ENCODE data around the gene ZNRD2.

ZNRD2 gene

DNA sequence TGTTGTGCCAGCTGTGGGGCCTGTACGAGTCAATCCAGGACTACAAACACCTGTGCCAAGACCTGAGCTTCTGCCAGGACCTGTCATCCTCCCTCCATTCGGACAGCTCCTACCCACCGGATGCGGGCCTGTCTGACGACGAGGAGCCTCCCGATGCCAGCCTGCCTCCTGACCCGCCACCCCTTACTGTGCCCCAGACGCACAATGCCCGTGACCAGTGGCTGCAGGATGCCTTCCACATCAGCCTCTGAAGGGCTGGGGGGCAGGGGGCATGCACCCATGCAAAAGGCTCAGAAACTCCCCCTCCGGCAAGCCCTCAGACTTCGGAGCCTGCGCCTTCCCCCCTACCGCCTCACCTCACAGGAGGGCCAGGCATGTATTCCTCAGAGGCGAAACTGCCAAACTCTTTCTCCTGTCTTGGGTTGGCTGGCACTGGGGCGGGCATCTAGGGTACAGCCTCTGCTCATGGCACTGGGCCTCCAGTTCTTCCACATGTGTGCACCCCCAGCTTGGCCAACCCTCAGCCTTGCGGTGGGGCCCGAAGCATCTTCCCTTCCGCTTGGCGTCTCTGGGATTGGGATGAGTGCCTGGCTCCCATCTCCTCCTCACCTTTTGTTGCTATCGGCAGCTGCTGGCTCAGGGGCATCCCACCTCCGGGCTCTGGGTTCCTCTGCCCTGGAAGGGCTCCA lies 3.3 kb downstream of the ZNRD2 start:
- DNase-seq (ENCODE audit: low read depth): no peak

DNA sequence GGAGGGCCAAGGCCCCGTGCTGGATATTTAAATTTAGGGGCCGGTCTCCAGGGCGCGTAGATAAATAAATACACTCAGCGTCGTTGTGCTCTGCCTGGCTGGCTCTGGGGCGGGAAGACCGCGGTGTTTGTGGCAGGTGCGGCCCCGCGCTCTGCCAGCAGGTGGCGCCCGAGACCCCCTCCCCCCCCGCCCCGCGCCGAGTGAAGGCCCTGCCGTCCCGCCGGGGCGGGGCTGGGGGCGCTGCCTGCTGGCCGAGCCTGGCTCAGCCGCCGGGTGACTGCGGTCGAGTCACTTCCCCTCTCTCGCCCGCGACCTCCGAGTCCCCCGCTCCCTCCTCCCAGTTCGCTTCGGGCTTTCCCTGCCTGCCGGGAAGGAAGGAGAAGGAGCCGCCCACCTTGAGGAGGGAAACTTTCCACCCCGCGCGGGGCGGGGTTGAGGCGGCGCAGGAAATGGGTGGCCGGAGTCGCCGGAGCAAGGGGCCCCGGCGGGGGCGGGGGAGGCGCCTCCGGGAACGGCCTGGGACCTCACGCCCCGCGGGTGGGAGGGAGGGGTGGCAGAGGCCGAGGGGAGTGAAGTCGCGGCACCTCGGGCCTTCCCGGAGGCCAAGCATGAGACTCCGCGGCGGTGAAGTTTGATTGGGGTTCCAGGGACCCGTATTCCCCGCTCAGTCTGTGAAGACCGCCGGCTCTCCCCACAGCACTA lies 4.0 kb downstream of the ZNRD2 start:
- DNase-seq (ENCODE audit: low read depth): peak; percentile 91

DNA sequence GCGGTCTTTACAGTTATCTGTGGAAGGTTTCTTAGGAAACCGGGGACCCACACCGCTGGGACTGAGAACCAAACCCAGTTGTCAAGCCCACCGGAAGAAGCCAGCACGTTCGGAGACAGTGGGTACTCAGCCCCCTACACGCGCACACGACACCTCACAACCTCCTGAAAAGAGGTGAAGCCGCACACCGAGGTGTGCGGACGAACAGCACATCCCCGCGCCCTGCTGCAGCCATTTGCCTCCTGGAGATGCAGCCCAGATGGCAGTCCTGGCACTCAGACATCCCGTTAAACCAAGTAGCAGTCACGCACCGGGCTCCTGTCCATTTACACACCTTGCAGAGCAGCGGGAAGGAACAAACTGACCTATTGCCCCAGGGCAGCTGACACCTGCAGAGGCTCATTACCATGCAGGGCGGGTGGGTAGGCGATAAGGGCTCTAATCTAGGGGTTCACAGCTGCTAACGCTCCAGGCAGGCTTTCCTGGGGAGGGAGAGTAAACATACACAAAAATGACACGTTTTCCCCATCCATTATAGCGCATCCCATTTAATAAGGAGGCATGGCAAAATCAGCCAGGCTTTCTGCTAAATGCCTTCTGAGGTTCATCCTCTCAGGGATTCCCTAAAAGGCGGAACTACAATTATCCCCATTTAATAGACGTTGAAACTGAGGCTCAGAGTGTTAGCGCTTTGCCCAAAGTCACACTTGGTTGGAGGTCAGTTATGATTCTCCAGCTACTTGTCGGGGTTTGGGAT lies 4.7 kb downstream of the ZNRD2 start:
- DNase-seq (ENCODE audit: low read depth): no peak

DNA sequence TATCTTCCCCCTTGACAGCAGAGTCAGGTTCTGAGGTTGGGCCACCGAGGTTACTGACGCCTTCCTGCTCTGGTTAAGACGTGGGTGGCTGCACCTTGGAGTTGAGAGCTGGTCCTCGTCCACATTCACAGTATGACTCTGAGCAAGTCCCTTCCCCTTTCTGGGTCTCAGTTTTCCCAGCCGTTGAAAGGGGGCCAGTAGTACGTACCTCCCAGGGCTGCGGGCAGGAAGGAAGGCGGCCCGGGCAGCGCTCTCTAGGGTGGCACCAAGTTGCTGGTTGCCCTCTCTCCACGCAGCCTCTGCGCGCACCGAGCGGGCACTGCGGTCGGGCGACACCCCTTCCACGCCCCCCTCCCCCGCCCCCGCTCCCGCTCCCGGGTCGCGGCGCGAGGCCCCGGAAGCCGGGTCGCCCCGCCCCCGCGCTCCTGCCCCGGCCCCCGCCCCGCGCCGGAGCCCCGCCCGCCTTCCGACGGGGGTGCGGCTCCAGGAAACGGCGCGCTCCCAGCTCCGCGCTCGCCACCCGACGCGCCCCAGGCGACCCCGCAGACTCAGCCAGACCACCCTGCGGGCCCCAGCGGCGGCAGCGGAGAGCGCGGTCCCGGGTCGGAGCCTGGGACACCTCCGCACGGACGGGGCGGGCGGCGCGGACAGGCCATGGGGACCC lies 5.4 kb downstream of the ZNRD2 start, which contains the start of gene EHBP1L1:
Gene EHBP1L1, plus strand, starts transcription at position 486 of the 664 bp plus-strand sequence. CDS start 250 bp downstream, outside the sequence.
- DNase-seq (ENCODE audit: low read depth): peak; percentile 77

DNA sequence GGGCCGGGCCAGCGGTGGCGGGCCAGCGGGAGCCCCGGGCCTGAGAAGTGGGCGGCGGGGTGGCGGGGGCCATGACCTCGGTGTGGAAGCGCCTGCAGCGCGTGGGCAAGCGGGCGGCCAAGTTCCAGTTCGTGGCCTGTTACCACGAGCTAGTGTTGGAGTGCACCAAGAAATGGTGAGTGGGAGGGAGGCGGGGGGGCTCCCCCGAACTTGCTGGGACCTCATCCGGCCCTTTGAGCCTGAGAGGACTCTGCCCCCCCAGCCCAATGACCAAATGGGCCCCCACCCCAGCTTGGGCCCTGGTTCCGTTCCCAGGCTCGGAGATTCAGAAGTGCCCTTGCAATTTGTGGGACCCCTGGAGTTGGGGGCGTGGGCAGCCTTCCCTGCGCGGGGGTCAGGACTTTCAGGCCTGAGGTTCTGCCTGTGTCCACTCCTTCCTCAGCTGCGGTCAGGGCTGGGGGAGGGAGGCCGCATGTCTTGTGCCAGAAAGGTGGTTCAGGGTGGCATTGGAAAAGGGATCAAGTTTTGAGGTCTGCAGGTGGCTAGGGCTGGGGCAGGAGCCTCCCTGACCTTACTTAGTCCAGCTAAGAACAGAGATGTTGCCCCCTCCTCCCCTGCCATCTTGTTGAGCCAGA lies 6.1 kb downstream of the ZNRD2 start:
- no peak for DNase-seq (ENCODE audit: low read depth)

DNA sequence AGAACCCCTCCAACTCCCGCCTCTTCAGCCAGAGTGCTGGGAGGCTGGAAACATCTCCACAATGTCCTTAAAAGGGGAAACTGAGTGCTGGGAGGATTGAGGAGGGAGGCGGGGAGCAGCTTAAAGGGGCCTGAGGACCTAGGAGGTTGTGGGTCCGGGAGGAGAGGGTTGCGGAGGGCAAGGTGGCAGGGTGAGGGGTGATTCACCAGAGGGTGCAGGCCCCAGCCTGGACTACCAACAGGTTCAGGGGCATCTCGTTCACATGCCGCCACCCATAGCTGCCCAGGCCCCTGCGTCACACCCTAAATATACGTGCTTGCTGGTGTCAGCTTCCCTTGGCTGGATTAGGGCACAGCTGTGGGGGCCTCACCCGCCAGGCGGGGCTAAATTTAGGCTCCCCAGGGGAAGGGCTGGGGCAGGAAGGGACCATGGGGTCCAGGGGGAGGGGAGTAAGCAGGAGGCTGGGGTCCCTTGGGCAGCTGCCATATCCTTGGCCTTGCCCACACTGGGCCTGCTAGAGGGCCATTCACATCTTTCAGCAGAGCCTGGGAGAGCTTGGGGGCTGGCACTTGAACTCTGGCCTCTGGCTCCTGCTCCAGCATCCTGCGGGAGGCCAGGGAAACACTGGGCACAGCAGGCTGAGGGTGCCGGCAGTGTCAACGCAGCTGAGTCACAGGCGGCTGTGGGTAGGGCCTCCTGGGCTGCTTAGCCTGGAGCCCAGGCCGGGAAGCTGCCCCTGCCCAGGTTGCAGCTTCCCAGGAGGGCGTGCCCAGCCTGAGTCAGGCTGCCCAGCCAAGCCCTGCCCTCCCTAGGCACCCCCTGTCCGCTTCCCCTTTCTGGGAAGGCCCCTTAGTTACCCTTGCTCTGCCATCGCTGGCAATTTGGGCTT lies 6.8 kb downstream of the ZNRD2 start:
- no peak for DNase-seq (ENCODE audit: low read depth)

DNA sequence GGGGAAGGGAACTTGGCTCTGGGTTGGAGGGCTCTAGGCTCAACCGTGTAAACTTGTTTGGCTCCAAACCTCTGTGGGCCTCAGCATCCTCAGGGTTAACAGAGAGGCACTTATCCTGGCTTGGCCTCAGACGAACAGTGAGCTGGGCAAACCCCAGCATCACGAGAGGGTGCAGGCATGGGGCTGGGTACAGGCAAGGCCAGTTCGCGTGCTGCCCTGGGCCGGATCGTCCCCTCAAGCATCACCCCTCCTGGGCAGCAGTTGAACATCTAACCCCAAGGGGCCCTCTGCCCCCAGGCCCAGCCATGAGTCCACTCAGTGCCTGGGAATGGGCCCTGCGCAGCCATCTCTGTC lies 7.5 kb downstream of the ZNRD2 start:
- no peak for DNase-seq (ENCODE audit: low read depth)

DNA sequence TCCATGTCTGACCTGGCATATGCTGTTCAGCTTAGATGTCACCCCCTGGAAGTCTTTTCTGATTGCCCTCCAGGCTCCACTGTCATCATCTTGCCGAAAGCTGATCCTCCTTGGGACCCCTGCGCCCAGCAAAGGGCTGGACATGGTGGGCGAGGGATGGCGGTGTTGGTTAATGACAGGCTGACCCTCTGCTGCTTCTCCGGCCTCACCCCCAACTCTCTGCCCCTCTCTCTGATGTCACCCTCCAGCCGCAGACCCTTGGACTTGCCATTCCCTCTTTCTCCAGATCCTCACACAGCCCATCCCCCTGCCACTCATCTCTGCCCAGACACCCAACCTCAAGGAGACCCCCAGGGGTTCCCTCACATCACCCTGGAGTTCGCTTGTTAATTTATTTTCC lies 7.9 kb downstream of the ZNRD2 start:
- no peak for DNase-seq (ENCODE audit: low read depth)

DNA sequence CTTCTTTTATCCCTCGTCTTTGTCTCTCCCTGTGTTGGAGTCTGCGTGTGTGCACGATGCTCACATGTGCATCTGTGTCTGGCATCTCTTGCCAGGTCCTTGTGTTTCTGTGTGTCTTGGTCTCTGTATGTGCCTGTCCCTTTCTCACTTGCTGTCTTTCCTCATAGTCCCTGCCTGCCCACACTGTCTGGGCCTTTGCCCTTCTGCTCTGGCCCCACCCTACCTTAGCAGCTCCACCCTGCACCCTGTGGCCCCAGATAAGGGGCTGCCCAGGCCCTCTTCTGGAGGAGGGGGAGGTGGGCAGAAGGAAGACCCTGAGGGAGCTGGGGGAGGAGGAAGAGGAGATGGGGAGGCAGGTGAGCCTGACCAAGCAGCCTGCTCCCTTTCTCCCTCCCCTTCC lies 8.4 kb downstream of the ZNRD2 start:
- DNase-seq (ENCODE audit: low read depth): no peak

DNA sequence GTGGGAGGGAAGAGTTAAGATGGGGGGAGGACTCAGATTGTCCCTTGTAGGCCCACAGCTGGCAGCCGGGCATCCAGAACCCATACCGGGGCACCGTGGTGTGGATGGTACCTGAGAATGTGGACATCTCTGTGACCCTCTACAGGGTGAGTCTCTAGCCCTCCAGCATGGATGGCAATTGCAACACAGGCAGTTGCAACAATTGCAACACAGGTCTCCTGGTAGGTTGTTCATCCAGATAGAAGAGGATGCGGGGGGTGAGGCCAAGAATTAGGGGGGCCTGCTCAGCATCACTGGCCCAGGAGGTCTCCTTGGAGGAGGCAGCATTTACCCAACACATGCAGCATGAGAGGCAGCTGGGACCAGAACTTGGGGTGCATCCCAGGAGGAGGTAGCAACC lies 9.0 kb downstream of the ZNRD2 start:
- DNase-seq (ENCODE audit: low read depth): no peak

DNA sequence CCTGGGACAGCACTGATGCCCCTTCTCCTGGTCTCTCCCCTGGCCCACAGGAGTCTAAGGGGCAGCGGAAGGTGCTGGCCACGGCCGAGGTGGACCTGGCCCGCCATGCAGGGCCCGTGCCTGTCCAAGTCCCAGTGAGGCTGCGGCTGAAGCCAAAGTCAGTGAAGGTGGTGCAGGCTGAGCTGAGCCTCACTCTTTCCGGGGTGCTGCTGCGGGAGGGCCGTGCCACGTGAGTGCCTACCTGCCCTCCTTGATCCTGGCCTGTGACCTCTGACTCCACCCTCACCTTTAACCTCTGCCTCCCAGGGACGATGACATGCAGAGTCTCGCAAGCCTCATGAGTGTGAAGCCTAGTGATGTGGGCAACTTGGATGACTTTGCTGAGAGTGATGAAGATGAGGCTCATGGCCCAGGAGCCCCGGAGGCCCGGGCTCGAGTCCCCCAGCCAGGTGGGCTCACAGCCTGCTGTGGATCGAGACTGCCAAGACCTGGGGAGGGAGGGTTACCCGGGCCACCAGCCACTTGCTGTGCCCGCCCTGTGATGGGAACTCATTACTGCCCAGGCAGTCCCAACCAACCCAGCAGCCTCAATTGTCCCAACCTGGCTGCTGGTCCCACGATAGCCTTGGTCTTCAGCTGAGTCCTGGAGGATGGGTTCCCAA lies 9.9 kb downstream of the ZNRD2 start:
- no peak for DNase-seq (ENCODE audit: low read depth)

DNA sequence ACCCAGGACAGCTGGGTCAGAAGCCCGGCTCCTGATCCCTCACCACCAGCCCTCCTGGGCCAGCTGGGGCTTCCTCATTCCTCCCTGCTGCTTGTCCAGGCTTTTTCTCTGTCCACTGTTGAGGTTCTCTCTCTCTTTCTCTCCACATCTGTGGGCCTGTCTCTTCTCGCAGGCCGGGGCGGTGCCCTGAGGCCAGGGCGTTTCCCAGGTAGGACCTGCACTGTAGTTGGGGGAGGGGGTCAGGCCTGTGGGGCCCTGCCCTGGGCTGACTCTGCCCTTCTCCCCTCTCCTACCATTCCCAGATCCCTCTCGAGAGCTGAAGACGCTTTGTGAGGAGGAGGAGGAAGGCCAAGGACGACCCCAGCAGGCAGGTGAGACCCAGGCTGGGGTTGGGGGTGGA lies 10.5 kb downstream of the ZNRD2 start:
- DNase-seq (ENCODE audit: low read depth): no peak

DNA sequence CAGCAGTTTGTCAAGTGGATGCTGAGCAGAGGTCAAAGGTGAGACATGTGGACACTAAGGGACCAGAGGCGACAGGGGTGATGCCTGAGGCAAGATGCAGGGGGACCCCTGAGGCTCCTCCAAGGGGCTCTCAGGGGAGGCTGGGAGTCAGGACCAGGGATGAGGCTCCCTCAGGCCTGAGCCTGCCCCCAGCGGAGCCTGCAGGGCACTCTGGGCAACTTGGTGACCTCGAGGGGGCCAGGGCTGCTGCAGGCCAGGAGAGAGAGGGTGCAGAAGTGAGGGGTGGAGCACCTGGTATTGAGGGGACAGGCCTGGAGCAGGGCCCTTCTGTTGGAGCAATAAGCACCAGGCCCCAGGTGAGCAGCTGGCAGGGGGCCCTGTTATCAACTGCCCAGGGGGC lies 11.7 kb downstream of the ZNRD2 start:
- DNase-seq (ENCODE audit: low read depth): no peak

DNA sequence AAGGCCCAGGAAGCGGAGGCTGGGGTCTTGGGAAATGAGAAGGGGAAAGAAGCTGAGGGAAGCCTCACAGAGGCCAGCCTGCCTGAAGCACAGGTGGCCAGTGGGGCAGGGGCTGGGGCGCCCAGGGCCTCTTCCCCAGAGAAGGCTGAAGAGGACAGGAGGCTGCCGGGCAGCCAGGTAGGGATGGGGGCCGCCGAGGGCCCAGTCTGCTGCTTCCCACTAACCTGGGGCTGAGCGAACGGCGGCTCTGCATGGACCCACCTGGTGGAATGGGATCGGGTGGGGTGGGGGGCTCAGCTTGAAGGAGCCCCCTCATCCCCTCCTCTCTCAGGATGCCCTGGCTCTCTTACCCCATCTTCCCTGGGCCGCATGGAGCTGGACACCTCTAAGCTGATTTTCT lies 13.3 kb downstream of the ZNRD2 start:
- DNase-seq (ENCODE audit: low read depth): no peak

DNA sequence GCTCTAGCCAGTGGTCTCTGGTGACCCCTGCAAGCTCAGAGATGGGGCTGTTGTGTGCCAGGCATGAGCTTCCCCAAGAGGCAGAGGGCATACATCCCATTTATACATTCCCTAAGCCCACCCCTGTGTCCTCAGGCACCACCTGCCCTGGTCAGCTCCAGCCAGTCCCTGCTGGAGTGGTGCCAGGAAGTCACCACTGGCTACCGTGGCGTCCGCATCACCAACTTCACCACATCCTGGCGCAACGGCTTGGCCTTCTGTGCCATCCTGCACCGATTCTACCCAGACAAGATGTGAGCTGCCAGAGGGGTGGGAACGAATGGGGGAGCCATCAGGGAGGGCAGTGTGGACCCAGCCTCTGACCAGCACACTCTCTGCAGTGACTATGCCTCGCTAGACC lies 13.8 kb downstream of the ZNRD2 start:
- no peak for DNase-seq (ENCODE audit: low read depth)

DNA sequence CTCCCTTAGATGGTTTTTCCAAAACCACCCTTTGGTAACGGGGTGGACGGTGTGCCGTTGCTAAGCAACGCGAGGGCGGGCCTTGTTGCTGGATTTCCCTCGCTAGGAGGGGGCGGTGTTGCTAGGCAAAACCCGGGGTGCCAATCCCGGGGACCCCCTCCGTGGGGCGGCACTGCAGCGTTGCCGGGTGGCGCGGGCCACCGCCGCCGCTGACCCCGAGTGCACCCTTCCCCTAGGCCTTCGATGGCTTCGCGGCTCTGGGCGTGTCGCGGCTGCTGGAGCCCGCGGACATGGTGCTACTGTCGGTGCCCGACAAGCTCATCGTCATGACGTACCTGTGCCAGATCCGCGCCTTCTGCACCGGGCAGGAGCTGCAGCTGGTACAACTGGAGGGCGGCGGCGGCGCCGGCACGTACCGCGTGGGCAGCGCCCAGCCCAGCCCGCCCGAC lies 14.5 kb downstream of the ZNRD2 start:
- DNase-seq (ENCODE audit: low read depth): no peak

DNA sequence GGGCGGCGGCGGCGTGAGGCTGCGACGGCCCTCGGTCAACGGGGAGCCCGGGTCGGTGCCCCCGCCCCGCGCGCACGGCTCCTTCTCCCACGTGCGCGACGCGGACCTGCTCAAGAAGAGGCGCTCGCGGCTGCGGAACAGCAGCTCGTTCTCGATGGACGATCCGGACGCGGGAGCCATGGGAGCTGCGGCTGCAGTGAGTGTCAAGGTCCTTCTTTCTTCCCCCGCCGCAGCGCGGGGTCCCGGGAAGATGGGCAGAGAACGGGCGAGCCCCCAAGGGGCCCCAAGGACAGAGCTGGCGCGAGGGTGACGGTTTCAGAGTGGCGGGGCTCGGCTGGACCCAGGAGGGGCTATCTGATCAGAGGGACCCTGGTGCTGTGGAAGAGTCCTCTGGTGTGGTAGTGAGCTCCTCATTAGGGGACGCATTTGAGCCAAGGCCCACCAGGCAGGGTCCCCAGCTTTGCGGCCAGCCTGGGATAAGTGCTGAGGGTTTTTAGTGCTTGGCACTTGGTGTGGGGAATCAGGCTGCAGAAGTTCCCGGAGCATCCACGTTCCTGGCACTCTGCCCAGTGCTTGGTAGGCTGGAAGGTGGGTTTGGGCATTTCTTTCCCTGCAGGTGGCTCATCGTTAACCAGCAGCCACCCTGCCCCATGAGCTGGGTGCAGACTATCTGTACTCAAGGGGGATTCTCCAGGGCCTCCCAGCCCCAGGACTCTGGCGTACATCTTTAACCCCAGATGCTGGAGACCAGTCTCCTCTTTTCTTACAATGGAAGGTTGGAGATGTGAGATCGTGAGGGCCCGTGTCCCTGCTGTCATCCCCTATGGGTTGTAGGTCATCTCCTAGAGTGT lies 15.3 kb downstream of the ZNRD2 start:
- no peak for DNase-seq (ENCODE audit: low read depth)

DNA sequence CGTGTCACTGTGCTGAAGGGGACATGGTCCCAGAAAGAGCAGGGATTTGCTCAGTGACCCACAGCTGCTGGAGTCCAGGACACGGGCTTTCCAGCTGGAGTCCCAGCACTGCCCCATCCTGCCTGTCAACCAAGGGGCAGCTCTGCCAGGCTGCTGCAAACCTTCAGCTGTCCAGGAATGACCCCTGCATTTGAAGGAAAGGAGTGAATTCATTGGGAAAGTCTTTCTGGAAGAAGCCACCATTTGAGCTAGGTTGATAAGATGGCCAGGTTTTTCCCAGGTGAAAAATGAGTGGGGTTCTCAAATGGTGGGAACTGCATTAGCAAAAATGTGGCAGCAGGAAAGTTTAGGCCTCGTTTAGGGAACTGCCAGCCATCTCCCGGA lies 16.0 kb downstream of the ZNRD2 start:
- no peak for DNase-seq (ENCODE audit: low read depth)

DNA sequence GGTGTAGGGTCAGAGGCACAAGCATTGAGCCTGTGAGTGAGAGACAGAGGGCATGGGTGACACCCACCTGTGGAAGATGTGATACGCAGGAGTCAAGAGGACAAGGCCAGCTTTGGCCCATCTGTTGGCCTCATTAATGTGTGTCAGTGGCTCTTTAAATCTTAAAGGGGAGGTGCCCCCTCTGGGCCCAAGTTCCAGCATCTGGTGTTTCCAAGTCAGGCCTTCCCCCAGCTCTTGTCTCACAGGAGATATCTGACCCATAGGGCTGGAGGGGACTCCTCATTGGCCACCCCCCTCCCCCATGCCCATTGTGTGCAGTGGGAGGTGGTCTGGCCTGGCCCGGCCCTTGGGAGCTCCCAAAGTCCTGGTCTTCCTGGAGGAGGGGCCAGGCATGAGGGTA lies 16.4 kb downstream of the ZNRD2 start:
- DNase-seq (ENCODE audit: low read depth): no peak

Data from T-helper 22 cell (primary cell).